ENCODE data around the gene RNF223. TPM values are rescaled to one million over a fixed set of nuclear protein-coding genes. Genes with fewer than 3 reads are reported as not detected.

The RNF223 gene
- total RNA-seq: 0.08 and 0.43 TPM in 2 replicates
- 0.88 and 2.6 TPM in 2 replicates for polyA plus RNA-seq

DNA sequence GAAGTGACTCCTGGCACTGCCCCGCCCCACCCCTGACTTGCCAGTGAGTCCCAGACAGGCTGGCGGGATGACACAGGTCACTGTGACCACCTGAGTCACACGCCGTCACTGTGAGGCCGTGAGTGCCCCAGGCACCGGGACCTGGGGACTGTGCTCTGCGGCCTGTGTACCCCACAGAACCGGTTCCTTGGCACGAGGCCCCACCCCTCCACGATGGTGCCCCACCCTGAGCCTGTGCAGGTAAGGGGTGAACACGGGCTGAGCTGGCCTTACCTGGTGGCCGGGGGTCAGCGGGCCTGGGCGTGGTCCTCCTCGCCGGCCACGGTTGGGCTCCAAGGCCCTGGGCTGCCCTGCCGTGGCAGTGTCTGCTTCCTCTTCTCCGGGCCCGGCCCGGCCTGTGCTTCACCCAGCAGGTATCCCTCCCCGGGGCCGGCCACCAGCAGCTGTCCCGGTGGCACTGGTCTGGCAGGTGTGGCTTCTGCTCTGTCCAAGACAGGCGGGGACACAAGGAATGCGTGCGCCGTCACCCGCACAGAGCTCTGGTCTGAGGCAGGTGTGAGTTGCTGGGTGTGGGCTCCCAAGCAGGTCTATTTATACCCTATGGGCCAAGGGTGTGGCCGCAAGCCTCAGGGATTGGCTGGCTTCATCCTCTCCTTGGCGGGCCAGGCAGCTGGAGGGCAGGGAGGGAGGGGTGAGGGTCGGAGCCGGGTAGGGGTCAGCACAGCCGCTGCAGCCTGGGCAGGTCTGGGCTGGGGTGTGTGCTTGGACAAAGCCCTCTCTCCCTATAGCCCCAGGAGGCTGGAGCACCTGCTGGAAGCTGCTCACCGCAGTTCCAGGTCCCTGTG, at the start of gene RNF223:
Gene RNF223, minus strand, starts transcription at position 564 of the 845 bp plus-strand sequence. CDS start 1,740 bp downstream, outside the sequence.
- Histone ChIP-seq H3K4me3 (no peak within 1 kb of the TSS), H3K27me3 (no peaks in the 10 kb centered on the region), H4K20me1 (ENCODE audit: insufficient read depth, poor library complexity, severe bottlenecking) (no peaks in the 10 kb centered on the region), H3K9me3 (ENCODE audit: low read depth) (no peaks in the 10 kb centered on the region), H3K36me3 (replicated peaks; ENCODE audit: insufficient read depth, low read depth) (no peaks in the 10 kb centered on the region), H3K4me2 (peak within 1 kb of the TSS; percentile 56), H3K4me1 (ENCODE audit: insufficient read depth) (peaks cover 5% of the 10 kb centered on the region), H3K27ac (peak within 1 kb of the TSS; percentile 82), H2AFZ (no peak within 1 kb of the TSS), H3K79me2 (no peaks in the 10 kb centered on the region), H3K9me2 (replicated peaks; ENCODE audit: insufficient read depth) (no peaks in the 10 kb centered on the region)
- DNase-seq (ENCODE audit: low spot score): peak; percentile 78
- no peak for TF ChIP-seq EZH2 (IDR thresholded peaks at IDR 0.05; ENCODE audit: borderline replicate concordance)
- TF ChIP-seq EZH2phosphoT487 (IDR thresholded peaks at IDR 0.05; ENCODE audit: low read depth, severe bottlenecking, unreplicated experiment): no peak
- TF ChIP-seq, protein P1, sequence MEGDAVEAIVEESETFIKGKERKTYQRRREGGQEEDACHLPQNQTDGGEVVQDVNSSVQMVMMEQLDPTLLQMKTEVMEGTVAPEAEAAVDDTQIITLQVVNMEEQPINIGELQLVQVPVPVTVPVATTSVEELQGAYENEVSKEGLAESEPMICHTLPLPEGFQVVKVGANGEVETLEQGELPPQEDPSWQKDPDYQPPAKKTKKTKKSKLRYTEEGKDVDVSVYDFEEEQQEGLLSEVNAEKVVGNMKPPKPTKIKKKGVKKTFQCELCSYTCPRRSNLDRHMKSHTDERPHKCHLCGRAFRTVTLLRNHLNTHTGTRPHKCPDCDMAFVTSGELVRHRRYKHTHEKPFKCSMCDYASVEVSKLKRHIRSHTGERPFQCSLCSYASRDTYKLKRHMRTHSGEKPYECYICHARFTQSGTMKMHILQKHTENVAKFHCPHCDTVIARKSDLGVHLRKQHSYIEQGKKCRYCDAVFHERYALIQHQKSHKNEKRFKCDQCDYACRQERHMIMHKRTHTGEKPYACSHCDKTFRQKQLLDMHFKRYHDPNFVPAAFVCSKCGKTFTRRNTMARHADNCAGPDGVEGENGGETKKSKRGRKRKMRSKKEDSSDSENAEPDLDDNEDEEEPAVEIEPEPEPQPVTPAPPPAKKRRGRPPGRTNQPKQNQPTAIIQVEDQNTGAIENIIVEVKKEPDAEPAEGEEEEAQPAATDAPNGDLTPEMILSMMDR (IDR thresholded peaks at IDR 0.05; ENCODE audit: poor library complexity): no peak
- 67% methylated on average over 23 of the region's 35 CpGs for WGBS (ENCODE audit: low lambda C conversion rate, missing lambda C conversion rate)

DNA sequence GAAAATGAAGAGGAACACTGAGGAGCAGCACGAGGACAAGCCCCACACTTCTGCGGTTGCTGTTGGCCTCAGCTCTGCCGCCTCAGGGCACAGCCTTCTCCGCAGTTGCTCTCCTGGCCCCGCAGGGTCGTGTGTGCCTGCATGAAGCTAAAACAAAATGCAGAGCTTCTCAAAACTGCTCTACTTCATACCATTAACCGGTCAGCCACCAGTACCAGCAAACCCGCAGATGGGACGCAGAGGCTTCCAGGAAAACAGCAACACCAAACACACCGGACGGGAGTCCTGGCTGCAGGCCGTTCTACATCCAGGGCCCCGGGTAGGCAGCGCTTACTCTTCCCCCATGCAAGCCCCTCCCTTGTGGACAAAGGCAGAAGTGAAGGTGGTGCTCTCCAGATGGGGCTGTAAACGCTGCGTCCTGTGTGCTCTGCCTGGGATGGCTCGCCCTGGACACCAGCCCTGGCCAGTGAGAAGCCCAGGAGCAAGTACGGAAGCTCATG, 48.9 kb upstream of the RNF223 start:
- H3K4me2 ChIP-seq: peak overlapping the region; percentile 44
- peak; percentile 63 for DNase-seq (ENCODE audit: low spot score)
- H4K20me1 ChIP-seq (ENCODE audit: insufficient read depth, poor library complexity, severe bottlenecking): no peaks in the 10 kb centered on the region
- H3K27ac ChIP-seq: no peak overlapping the region
- H3K79me2 ChIP-seq: peaks cover 3% of the 10 kb centered on the region
- no peak for TF ChIP-seq EZH2phosphoT487 (IDR thresholded peaks at IDR 0.05; ENCODE audit: low read depth, severe bottlenecking, unreplicated experiment)
- TF ChIP-seq, protein P1 (IDR thresholded peaks at IDR 0.05; ENCODE audit: poor library complexity): no peak
- no peak for TF ChIP-seq EZH2 (IDR thresholded peaks at IDR 0.05; ENCODE audit: borderline replicate concordance)
- H3K4me3 ChIP-seq: no peak overlapping the region
- 54% methylated on average over 18 of the region's 18 CpGs for WGBS (ENCODE audit: low lambda C conversion rate, missing lambda C conversion rate)
- H3K4me1 ChIP-seq (ENCODE audit: insufficient read depth): peaks cover 43% of the 10 kb centered on the region
- no peaks in the 10 kb centered on the region for H3K9me3 ChIP-seq (ENCODE audit: low read depth)
- H3K9me2 ChIP-seq (replicated peaks; ENCODE audit: insufficient read depth): no peaks in the 10 kb centered on the region
- no peak overlapping the region for H2AFZ ChIP-seq
- no peaks in the 10 kb centered on the region for H3K27me3 ChIP-seq
- no peaks in the 10 kb centered on the region for H3K36me3 ChIP-seq (replicated peaks; ENCODE audit: insufficient read depth, low read depth)

DNA sequence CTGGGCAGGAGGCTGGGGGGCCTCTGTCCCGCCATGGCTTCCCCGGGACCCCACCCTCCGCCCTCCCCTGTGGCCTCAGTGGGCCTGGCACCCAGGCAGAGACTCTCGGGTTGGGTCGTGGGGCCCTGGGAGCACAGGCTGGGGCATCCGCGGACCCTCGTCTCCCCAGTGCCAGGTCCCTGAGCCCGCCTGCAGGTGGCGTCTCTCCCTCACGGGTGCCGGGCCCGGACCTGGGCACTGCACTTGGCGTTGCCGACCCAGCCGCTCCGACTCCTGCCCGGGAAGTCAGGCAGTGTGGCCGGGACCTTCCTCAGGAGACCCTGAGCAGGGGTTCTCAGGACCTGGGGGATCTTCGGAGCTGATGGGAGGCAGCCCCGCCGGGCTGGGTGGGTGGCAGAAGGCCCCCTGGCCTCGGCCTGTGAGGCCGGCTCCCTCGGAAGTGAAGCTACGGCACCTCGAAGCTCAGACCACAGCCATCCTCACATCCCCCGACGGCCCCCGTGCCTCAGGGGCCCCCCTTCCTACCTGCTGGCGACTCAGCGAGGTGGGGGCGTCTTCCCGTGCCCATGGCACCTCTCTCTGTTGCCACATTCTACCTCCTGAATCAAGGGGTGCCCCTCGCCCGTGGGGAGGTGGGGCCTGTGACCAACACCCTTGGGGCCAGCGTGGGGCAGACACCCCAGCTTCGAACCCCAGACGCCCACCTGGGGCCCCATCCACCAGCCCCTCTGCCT, 48.1 kb upstream of the RNF223 start:
- peaks cover 35% of the 10 kb centered on the region for H3K4me1 ChIP-seq (ENCODE audit: insufficient read depth)
- H3K27ac ChIP-seq: no peak overlapping the region
- no peaks in the 10 kb centered on the region for H3K79me2 ChIP-seq
- H3K4me2 ChIP-seq: peak overlapping the region; percentile 73
- H4K20me1 ChIP-seq (ENCODE audit: insufficient read depth, poor library complexity, severe bottlenecking): no peaks in the 10 kb centered on the region
- no peaks in the 10 kb centered on the region for H3K27me3 ChIP-seq
- no peak for TF ChIP-seq EZH2phosphoT487 (IDR thresholded peaks at IDR 0.05; ENCODE audit: low read depth, severe bottlenecking, unreplicated experiment)
- no peak for TF ChIP-seq EZH2 (IDR thresholded peaks at IDR 0.05; ENCODE audit: borderline replicate concordance)
- TF ChIP-seq, protein P1 (IDR thresholded peaks at IDR 0.05; ENCODE audit: poor library complexity): peak; percentile 85
- 36% methylated on average over 27 of the region's 39 CpGs for WGBS (ENCODE audit: low lambda C conversion rate, missing lambda C conversion rate)
- peak; percentile 92 for DNase-seq (ENCODE audit: low spot score)
- no peaks in the 10 kb centered on the region for H3K36me3 ChIP-seq (replicated peaks; ENCODE audit: insufficient read depth, low read depth)
- H3K9me2 ChIP-seq (replicated peaks; ENCODE audit: insufficient read depth): no peaks in the 10 kb centered on the region
- no peak overlapping the region for H3K4me3 ChIP-seq
- peak overlapping the region; percentile 56 for H2AFZ ChIP-seq
- H3K9me3 ChIP-seq (ENCODE audit: low read depth): no peaks in the 10 kb centered on the region
